Smooth muscle cell (in vitro differentiated cells): ENCODE measurements around the gene HOXA9. TPM values are rescaled to one million over a fixed set of nuclear protein-coding genes. Genes with fewer than 3 reads are reported as not detected.
A peak's percentile ranks its signal among the peaks of the same experiment; 100 is the strongest.

Experiments used
- DNase-seq: peaks from one replicate; lab custom pipeline; 2025; ENCODE audit not compliant: unreplicated experiment; lab: John Stamatoyannopoulos, UW
- H2AFZ ChIP-seq: fragments of 200-600 bp; sonication (generic); 2 replicates; pipeline ENCODE4 v1.6.0; 2016; ENCODE audit warnings: antibody characterized with exemption, low read depth, mild to moderate bottlenecking
- H3F3A ChIP-seq: fragments of 200-600 bp; sonication (generic); 2 replicates; pipeline ENCODE4 v1.6.0; 2017; ENCODE audit warnings: antibody characterized with exemption, low read depth
- H3K27ac ChIP-seq: fragments of 200-600 bp; sonication (generic); 2 replicates; pipeline ENCODE4 v1.5.1; 2016; ENCODE audit warnings: low read depth, mild to moderate bottlenecking
- H3K27me3 ChIP-seq: fragments of 200-600 bp; sonication (generic); 2 replicates; pipeline ENCODE4 v1.6.1; 2016; ENCODE audit warnings: low read depth, mild to moderate bottlenecking
- H3K36me3 ChIP-seq: fragments of 200-600 bp; sonication (generic); 2 replicates; pipeline ENCODE4 v1.5.1; 2016; ENCODE audit warnings: low read depth
- H3K4me1 ChIP-seq: fragments of 200-600 bp; sonication (generic); 2 replicates; pipeline ENCODE4 v1.5.1; 2016; ENCODE audit warnings: low read depth
- H3K4me2 ChIP-seq: fragments of 200-600 bp; sonication (generic); 2 replicates; pipeline ENCODE4 v1.6.0; 2016; ENCODE audit warnings: mild to moderate bottlenecking
- H3K4me3 ChIP-seq: fragments of 200-600 bp; sonication (generic); 2 replicates; pipeline ENCODE4 v1.5.1; 2016; ENCODE audit warnings: mild to moderate bottlenecking
- H3K79me2 ChIP-seq: fragments of 200-600 bp; sonication (generic); 2 replicates; pipeline ENCODE4 v1.6.0; 2016; ENCODE audit warnings: low read depth, mild to moderate bottlenecking
- H3K9ac ChIP-seq: fragments of 200-600 bp; sonication (generic); 2 replicates; pipeline ENCODE4 v1.6.0; 2016; ENCODE audit warnings: low read depth
- H3K9me3 ChIP-seq: fragments of 200-600 bp; sonication (generic); replicated peaks from 2 replicates; pipeline ENCODE4 v1.5.1; 2016; ENCODE audit warnings: low read depth
- H4K20me1 ChIP-seq: fragments of 200-600 bp; sonication (generic); 2 replicates; pipeline ENCODE4 v1.6.0; 2016; ENCODE audit warnings: low read depth
- WGBS: methylation state at CpG from one replicate; pipeline ENCODE4 v1.1.7; 2016; ENCODE audit warnings: low lambda C conversion rate; 5-methylcytosine and 5-hydroxymethylcytosine counted together
- polyA plus RNA-seq: library from polyadenylated mRNA; unstranded; fragments of >200 nt; fragmentation: Nextera tagmentation; extraction: Ambion mirVana; gene quantifications from 2 replicates; pipeline ENCODE4 v1.2.1, GENCODE V29; 2016
- total RNA-seq: library from RNA; depleted of rRNA; stranded (reverse); fragments of >200 nt; gene quantifications from 2 replicates; pipeline ENCODE4 v1.2.3, GENCODE V29; 2014
- TF ChIP-seq, protein P1 (sequence below): fragments of 200-600 bp; sonication (generic); IDR thresholded peaks from 2 replicates; pipeline ENCODE4 v1.5.1; 2017; ENCODE audit warnings: borderline replicate concordance, mild to moderate bottlenecking, antibody characterized with exemption; ENCODE audit not compliant: insufficient read depth, poor library complexity, severe bottlenecking

HOXA9 gene
- total and polyA plus RNA-seq, 2 experiments from 2014 or later: 12.6 to 35.8 TPM

DNA sequence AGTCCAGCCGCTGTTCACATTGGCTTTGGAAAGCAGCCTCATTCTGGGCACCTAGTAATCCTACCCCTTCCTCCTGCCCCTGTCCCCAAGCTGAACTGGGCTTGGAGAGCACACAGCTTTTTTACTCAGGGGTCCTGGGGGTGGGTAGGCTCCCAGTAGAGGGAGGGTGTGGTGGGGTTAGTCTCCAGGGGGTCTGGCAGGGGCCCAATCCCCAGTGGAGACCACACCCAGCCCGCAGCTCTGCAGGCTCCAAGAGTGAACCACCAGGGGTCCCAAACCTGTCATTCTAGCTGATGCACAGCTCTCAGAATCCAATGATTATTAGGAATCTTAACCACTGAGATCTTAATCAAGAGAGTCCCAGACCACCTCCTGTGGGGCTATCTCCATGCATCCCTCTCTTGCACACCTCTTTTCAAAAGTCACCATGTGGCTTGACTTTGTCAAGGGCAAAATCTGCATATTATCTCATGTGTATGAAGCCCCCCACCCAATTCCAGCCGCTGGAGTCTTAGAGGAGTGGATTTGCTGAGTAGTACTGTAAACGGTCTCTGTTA lies 17.0 kb upstream of the HOXA9 start:
- H3K4me3 ChIP-seq: peak overlapping the region; percentile 60
- H2AFZ ChIP-seq: no peak overlapping the region
- H3K79me2 ChIP-seq: peaks cover 80% of the 10 kb centered on the region
- H3K9me3 ChIP-seq: no peaks in the 10 kb centered on the region
- no peak for DNase-seq
- H3K36me3 ChIP-seq: no peaks in the 10 kb centered on the region
- TF ChIP-seq, protein P1, sequence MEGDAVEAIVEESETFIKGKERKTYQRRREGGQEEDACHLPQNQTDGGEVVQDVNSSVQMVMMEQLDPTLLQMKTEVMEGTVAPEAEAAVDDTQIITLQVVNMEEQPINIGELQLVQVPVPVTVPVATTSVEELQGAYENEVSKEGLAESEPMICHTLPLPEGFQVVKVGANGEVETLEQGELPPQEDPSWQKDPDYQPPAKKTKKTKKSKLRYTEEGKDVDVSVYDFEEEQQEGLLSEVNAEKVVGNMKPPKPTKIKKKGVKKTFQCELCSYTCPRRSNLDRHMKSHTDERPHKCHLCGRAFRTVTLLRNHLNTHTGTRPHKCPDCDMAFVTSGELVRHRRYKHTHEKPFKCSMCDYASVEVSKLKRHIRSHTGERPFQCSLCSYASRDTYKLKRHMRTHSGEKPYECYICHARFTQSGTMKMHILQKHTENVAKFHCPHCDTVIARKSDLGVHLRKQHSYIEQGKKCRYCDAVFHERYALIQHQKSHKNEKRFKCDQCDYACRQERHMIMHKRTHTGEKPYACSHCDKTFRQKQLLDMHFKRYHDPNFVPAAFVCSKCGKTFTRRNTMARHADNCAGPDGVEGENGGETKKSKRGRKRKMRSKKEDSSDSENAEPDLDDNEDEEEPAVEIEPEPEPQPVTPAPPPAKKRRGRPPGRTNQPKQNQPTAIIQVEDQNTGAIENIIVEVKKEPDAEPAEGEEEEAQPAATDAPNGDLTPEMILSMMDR: no peak
- peaks cover 12% of the 10 kb centered on the region for H3K4me1 ChIP-seq
- no peaks in the 10 kb centered on the region for H3K27me3 ChIP-seq
- peak overlapping the region; percentile 95 for H3K27ac ChIP-seq
- 31% methylated on average over 4 of the region's 4 CpGs for WGBS
- no peak overlapping the region for H3K9ac ChIP-seq
- peaks cover 11% of the 10 kb centered on the region for H4K20me1 ChIP-seq
- H3K4me2 ChIP-seq: peak overlapping the region; percentile 89
- peaks cover 5% of the 10 kb centered on the region for H3F3A ChIP-seq

DNA sequence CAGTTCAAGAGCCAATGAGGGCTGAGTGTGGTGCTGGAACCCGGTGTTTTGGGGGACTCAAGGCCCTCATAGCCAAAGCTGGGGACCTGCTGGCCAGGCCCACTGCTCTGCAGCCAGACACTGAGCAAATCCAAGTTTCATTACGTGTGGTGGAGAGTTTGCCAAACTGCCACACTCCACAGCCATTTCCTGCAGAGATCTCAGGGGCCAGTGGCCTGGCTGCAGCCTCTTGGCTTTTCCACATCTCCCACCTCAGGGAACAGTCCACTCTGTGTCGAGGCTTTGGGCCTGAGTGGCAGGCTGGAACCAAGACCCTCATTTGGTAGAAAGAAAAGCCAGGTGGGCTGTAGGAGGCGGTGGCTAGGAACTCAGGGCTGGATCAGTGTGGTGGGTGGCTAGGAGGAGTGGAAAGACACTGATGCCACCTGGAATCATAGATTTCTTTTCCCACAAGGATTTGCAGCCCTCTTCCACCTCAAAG lies 16.5 kb upstream of the HOXA9 start:
- Histone ChIP-seq H3K79me2 (peaks cover 80% of the 10 kb centered on the region), H3K9ac (no peak overlapping the region), H3F3A (no peaks in the 10 kb centered on the region), H3K4me1 (peaks cover 8% of the 10 kb centered on the region), H3K4me3 (peak overlapping the region; percentile 60), H4K20me1 (peaks cover 11% of the 10 kb centered on the region), H3K36me3 (no peaks in the 10 kb centered on the region), H3K9me3 (no peaks in the 10 kb centered on the region), H3K27me3 (no peaks in the 10 kb centered on the region), H3K27ac (peak overlapping the region; percentile 95), H2AFZ (no peak overlapping the region), H3K4me2 (peak overlapping the region; percentile 89)
- no peak for DNase-seq
- TF ChIP-seq, protein P1: no peak
- 49% methylated on average over 4 of the region's 4 CpGs for WGBS

DNA sequence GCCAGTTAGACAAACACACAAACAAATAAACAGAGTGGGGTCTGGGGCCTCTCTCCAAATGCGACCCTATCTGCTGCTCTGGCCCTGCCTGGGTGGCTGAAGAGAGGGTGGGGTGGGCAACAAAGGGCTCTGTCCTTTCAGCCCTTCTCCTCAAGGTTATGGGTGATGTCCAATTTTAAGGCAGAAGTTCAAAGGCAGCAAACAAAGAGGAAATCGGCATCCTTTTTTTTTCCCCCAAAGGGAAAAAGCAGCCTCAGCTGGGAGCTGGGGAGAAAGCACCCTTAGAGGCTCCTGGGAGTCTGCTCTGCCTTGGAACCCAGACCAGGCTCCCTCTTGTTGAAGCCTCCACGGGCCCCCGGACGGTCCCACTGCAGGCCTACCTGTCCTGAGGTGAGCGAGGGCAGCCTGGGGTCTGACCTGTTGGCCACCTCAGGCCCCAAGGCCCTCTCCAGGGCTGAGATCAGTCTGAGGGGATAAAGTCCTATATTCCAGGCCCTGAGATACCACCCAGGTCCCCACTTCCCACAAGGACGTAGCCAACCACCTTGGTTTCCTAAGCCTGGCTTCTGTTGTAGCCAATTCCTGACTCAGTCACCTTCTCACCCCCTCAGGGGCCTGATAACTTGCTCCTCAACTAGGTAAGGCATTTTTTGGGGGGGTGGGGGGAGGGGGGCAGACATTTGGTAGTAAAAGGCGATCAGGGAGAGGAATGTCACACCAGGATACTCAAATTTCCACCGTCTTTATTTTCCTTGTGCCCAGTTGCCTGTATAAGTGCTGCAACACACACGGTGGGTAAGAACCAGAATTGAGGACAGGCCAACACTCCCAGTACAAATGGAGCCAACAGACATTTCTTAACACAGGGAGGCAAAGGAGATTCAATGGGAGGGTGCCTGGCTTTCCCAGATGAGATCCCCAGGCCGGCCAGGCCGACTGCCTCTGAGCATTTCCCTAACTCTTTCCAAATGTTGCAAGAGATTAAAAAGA lies 15.4 kb upstream of the HOXA9 start:
- TF ChIP-seq, protein P1: no peak
- DNase-seq: no peak
- WGBS: 41% methylated on average over 12 of the region's 12 CpGs
- Histone ChIP-seq H3K4me3 (peak overlapping the region; percentile 67), H2AFZ (peak overlapping the region; percentile 74), H3K4me2 (peak overlapping the region; percentile 89), H3K4me1 (peaks cover 7% of the 10 kb centered on the region), H3K9ac (peak overlapping the region; percentile 75), H3K27ac (peak overlapping the region; percentile 95), H3K9me3 (no peaks in the 10 kb centered on the region), H3K27me3 (no peaks in the 10 kb centered on the region), H4K20me1 (peaks cover 19% of the 10 kb centered on the region), H3F3A (no peaks in the 10 kb centered on the region), H3K36me3 (no peaks in the 10 kb centered on the region), H3K79me2 (peaks cover 80% of the 10 kb centered on the region)
